GM03348 (cell line): Measurements from ENCODE around the gene KRT34.
"Not testable (repeated sequence)": the region's sequence is repeated elsewhere in the genome, so short reads cannot be mapped to it uniquely, and the experiment has no call there.

ENCODE experiments used
- DNase-seq: peaks from one replicate; pipeline ENCODE4 v3.0.0; 2012; ENCODE audit warnings: low spot score

The KRT34 gene

DNA sequence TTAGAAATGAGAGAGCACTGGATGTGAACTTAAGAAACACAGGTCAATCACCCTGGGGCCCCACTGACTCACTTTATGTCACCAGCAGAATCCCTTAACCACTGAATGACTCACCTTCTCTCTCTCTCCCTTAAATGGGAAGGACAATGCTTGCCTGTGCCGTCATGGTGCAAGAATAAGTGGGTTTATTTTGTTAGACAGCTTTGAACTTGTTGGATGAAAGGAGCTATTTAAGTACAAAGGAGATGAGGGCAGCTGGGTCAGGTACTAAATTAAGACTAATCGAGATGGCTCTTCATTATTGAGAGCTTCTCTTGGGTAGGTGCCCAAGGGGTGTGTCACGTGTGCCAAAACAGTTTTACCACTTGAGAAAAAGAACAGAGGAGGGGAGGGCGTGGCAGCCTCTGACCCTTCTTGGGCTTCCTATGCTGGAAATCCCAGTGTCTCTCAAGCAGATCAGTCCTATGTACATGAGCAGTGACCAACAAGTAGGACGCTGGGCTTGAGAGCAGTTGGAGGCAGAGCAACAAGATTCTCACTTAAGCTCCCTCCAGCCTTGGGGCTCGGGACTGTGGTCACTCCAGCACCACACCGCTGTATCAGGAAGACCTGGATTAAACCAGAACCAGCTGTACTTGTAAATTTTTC, 22.0 kb upstream of the KRT34 start:
- DNase-seq, result peak; percentile 80

DNA sequence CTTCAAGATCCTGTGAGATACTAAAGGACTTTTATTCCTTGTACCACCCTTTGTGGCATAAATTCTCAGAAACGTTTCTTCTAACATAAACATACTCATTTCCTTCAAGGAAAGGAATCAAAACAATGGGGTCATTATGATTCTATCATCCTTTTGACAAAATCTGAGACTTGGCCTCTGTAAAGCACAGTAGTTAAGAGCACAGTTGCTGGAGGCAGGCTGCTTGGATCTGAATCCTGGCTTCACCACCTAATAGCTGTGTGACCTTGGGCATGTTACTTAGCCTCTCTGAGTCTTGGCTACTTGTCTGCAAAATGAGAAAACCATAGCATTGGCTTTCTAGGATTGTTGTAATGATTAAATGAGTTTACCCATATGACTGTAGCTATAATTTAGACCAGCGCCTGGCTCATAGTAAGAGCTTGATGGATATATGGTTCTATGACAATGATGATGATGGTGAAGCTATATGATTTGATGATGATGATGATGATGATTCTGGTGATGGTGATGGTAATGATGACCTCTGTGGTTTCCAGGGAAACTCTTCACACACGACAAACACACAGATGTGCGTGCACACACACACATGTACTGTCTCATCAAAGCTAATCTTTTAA, 21.4 kb upstream of the KRT34 start:
- no peak for DNase-seq

DNA sequence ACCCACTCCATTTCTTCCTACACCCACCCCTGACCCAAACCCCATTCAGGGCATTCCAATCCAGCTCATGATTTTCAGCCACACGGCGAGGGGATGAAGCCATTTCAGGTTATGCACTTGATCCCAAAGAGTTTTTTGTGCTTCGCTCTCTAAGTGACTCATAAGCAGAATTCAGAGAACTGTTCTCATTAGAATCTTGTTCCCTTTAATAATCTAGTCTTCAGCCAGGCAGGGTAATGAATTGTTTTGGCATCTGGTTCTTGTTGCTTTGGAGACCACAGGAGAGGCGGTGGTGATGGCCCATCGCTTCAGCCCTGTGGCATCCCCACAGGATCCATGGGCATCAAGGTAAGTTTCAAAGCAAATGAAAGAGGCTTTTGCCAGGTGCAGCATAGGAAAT, 20.1 kb upstream of the KRT34 start:
- no peak for DNase-seq

DNA sequence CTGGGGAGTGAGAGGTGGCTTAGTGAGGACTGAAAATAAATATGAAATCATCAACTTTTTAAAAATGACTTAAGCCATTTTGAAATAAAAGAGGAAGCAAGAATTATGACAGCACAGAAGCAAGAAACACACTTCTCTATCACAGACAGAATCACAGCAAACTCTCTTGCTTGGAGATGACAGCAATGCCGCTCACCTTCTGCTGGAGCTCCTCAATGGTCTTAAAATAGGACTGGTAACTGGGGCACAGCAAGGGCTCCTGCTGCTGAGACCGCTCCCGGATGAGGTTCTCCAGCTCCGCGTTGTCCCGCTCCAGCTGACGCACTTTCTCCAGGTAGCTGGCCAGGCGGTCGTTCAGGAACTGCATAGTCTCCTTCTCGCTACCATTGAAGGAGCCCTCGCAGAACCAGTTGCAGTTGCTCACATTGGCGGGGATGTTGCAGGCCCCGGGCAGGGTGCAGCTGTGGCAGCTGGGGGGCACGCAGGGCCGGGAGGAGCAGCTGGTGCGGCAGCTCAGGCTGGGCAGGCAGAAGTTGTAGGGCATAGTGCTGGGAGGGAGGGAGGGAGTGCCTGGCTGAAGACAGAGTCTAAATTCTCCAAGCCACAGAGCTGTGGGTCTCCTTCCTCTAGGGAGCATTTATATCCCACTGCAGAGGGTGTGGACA, 15.0 kb upstream of the KRT34 start, which contains the start of gene KRT31:
Gene KRT31 (minus strand): TSS at position 613 of the 665 bp plus-strand sequence. CDS start 69 bp downstream, at position 544.
- DNase-seq, result no peak

DNA sequence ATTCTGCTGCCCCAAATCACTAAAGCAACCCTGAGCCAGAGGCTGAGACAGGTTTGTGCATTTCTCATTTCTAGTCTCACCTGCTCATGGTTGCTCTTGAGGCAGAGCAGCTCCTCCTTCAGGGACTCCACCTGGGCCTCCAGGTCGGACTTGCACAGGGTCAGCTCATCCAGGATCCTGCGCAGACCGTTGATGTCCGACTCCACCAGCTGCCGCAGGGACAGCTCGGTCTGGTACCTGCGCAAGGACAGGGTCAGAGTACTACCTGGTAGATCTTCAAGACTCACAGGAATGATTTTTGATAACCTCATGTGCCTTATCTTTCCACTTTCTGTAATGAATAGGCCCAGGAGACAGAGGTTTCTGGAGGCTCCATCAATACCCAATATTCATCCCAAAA, 14.2 kb upstream of the KRT34 start:
- DNase-seq, result no peak

DNA sequence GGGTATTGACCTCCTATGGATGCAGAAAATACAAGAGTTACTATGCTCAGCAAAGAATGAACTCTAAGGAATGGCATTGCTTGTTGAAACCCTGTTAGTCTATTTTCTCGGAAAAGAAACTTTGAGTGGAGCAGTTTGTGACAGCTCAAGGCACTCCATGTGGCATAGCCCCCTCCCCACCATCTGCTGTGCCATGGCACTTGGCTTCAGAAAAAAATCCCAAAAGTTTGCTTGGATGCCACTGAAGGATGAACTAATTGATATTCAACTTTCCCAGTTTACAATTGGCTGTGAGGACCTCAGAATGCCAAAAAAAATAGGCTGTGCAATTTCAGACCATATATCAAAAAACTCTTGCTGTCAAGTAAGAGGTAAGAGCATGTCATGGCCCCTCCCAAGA, 13.5 kb upstream of the KRT34 start:
- DNase-seq, result no peak

DNA sequence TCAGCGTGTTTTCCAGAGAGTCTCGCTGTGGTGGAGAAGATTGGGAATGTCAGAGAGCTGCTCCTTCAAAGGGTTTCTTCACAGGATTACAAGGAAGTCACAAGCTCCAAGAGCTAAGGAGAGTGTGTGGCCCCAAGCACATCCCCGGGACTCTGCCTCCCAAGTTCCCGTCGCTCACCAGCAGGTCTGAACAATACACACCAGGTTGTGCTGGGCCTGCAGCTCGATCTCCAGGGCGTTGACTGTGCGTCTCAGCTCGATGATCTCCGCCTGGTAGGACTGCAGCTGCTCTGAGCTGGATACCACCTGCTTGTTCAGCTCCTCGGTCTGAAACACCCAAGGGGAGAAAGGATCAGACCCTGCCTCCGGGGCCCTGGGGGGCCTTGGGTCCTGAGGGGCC, 12.9 kb upstream of the KRT34 start:
- DNase-seq, result not testable (repeated sequence)

DNA sequence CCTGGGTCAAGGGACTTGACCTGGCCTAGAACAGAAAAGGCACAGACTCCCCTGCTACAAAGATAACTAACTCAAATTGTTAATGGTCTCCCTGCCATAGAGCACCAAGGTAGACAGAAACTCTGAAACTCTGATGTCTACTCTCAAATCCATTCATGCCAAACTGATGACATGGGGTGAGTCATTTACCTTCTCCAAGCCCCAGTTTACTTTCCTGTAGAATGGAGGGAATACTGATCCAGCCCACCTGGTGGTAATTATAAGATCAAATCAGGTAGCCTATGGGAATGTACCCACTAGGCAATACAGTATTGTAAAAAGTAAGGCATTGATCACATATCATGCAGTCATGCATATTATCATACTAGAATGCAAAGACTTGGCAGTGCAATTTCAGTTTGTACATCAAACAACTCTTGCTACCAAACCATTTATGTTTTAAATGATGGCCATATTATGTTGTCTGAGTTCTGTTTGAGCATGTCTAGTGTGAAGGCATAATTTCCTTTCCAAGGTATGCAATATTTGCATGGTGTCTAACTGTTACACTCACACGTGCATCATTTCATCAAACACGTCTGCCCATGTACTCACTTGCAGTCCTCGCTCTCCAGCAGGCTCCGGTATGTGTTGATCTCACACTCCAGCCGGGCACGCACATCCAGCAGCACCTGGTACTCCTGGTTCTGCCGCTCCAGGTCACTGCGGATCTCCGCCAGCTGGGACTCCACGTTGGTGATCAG, 12.3 kb upstream of the KRT34 start:
- no peak for DNase-seq

DNA sequence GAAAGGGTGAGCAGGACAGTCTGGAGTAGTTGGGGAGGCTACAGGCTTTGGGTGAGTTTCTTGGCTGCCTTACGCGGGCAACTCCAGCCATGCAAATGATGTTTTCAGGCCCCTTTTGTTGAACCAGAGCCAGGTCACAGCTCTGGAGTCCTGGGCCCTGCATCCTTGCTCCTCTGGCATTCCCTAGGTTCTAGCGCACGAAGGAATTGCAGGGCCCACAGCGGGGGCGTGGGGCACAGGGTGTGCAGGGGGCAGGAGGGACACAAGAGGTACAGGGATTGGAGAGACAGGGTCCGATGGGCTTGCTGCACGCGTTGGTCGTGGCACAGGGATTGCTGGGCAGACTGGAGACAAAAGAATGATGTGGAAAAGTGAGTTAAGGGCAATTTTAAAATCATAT, 11.7 kb upstream of the KRT34 start:
- no peak for DNase-seq

DNA sequence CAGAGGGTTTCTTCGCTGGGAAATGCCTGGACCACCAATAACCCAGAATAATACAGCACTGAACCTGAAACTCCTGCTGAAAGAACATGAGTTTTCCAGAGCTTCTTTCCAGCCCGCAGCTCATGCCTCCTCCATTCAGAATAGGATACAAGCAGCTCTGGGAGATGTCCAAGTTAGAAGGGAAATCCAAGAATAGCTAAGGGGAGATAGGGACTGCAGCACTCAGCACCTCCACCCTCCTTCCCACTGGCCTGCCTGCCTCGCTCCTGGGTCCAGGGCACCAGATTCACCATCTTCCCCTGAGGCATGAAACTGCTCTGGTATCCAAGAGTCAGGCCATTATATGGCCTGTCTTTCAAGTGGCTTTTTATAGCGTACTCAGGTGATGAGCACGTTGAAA, 11.2 kb upstream of the KRT34 start:
- no peak for DNase-seq

DNA sequence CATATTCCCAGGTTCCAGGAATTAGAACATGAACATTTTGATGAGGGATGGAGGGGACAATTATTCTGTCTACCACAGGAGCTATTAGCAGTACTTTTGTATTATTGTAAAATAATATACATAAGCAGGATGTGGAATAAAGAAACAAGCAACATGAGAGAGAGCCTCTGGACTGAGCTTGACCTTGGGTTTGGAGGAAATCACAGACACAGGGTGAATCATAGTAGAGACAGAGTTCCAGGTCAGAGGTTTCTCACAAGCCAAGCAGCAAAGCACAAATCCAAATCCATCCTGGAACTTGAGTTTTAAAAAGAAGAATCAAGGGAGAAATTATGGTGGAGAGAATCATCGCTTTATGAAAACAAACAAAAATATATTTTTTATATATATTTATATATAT, 10.2 kb upstream of the KRT34 start:
- DNase-seq, result peak; percentile 49

DNA sequence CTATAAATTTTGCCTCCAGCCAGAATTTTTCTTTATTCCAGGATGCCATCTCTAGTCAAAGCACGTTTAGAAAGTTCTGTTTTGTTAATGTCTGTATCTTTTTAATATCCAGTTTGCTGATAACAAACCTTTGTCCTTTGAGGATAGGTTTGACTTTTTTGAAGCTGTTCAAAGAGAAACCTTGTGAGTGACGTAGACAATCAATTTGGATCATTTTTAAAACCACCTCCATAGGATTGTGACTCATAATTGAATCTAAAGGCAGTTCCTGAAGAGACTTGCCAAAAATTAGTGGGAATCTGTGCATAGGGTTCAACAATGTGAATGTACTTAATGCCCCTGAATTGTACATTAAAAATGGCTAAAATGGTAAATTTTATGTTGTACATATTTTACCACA, 9.4 kb upstream of the KRT34 start:
- no peak for DNase-seq

DNA sequence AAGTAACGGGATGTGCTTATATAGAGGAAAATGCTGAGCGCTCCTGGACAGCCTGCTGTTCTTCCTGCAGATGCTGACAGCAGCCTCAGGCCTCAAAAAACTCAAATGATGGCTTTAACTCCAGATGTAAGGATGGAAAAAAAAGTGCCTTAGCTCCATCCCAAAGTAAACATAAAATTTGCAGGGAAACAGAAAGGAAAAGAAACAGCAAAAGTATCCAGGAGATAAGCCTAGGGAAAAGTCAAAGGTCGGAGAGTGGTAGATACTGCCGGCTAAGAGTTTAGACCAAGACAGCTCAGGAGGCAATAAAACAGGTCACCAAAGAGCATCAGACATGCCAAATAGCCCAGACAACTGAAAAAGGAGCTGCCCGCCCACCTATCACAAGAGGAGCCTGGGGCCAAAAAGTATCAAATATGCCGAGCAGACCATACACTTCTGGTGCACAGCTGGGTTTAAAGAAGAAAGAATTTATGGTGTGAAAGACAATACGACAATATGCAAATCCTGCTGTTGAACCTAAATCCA, 8.4 kb upstream of the KRT34 start:
- DNase-seq, result no peak

DNA sequence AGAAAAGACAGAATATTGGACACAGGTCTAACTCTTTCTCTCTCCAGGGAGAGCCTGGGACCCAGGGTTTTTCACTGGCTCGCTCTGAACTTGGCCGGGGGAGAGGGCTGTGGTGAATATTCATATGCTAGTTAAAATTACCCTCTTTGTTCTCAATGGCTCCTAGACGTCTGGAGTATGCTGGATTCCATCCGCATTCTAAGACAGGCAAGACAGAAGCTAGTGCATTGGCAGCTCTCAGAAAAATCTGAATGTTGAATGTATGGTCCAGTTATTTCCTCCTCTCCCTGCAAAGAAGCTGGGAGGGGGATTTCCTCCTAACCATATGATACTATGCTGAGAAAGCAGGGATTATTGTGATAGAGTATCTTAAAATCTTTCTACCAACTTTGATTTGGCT, 5.6 kb upstream of the KRT34 start:
- DNase-seq, result no peak

DNA sequence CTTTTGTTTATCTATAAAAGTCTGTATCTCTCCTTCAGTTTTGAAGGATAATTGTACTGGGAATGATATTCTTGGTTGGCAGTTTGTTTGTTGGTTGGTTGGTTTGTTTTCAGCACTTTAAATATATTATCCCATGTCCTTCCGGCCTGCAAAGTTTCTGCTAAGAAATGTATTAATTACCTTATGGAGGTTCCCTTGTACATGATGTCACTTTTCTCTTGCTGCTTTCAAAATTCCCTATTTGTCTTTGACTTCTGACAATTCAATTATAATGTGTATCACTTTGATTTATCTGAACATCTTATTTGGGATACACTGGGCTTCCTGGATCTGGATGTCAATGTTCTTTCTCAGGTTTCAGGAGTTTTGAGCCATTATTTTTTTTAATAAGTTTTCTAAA, 4.1 kb upstream of the KRT34 start:
- DNase-seq, result no peak

DNA sequence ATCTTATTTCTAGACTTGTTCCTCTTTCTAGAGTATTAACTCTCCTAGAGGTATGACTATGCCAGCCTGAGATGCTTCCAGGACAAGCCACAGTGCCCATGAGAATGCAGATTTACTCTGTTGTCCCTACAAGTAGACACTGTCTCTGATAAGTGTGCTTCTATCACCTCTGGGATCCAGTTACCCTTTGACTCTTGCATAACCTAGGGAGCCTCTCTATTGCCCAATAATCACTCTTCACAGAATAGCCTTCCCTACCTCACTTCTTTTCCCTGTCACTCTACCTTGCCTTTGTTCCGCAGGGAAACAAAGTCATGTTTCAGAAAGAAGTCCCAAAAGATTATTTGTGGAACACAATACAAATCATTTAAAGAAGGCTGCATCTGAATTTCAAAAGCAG, 1.6 kb upstream of the KRT34 start:
- no peak for DNase-seq

DNA sequence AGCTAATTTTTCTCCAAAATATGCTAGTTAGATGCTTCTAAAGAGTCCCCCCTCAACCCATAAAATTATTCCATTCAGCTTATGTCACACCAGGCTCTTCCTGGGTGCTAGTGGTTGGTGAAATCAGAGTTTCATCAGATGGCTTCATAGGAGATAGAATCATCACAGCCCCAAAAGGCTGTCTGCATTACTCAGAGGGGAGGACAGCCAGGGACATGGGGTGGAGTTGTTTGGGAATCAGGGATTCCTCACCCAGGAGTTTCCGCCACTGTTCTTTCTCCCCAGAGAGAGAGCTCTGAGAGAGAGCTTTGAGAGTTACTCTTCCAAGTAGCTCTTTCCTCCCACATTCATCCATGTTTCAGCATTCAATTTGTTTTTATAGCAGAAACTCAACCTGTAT, 288 bp upstream of the KRT34 start:
- DNase-seq, result peak; percentile 84

DNA sequence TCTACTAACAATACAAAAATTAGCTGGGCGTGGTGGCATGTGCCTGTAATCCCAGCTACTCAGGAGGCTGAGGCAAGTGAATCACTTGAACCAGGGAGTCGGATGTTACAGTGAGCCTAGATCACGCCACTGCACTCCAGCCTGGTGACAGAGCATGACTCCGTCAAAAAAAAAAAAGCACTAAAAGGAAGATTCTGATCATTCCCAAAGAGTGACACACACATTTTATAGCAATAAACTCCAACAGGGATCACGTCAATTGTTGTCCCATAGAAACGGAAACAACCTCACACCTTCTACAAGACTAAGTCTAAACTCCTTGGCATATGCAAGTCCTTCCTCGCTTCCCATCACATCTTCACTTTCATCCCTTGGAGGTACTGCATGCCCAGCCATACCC, 2.0 kb downstream of the KRT34 start:
- peak; percentile 58 for DNase-seq

DNA sequence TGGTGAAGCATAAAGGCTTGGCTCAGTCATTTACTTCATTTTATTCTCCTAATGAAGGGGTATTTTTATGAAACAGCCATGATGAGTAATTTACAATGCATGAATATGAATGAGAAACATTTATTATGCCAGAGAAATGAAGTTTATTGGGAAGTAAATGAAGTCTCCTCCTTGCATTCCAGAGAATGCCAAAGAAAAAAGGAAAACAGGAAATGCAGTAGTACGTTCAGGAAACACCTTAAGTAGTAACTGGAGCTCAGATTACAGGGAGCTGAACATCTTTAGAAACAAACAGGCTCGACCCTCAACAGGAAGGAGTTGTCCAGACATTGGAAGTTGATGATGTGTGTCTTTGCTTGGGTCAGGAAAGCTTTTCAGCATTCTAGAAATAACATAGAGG, 4.6 kb downstream of the KRT34 start:
- peak; percentile 34 for DNase-seq

DNA sequence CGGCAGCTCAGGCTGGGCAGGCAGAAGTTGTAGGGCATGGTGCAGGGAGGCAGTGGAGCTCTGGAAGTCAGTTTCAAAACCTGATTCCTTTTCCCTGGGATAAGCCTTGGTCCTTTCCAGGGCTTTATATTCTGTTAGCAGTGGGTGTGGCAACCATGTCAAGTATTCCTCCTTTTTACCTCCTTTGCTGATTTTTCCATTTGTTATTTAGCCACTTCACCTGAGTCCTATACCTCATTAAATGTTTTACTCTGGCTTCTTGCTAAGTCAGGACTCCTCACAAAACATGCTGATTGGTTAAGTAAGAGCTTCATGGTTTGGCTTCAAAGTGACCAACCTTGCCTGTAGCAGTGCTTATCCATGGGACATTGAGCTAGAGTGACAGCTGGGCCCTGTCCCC, 12.4 kb downstream of the KRT34 start, which contains the start of gene KRT33B:
Gene KRT33B (minus strand): TSS at position 101 of the 400 bp plus-strand sequence. CDS start 63 bp downstream, at position 38.
- no peak for DNase-seq

DNA sequence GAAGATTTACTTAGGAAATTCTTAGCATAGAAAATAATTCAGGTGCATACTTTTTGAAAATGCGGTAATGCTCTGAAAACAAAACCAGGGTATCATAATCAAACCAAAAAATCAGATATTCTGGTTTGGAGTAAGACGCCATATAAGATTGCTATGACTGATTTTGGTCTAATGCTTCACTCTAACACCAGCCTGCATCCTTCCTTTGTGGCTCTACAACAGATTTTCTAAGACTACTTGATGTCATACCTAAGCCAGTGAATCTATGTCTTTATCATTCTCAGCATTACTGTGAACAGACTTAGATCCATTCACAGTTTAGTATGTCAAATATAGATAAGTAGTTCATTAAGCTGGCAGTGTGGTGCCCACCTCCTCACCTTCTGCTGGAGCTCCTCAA, 13.1 kb downstream of the KRT34 start:
- no peak for DNase-seq

DNA sequence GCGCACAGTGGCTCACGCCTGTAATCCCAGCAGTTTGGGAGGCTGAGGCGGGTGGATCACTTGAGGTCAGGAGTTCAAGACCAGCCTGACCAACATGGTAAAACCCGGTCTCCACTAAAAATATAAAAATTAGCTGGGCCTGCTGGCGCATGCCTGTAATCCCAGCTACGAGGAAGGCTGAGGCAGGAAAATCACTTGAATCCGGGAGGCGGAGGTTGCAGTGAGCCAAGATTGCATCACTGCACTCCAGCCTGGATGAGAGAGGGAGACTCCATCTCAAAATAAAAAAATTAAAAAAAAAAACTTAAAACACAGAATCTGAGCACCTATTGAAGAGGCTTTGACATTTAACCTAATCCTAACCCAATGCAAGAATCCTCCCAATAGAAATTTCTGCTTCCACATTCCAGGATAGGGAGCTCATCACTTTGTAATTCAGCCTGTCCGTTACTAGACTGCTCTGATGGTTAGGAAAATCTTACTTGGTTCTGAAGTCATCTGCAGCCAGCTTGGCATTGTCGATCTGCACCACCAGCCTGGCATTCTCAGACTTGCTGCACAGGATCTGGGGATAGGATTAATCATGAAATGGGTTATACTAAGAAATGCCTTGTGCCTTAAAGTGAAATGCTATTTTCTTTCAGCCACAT, 14.6 kb downstream of the KRT34 start:
- DNase-seq, result peak; percentile 84
